ENCODE data around the gene PGM2.

- no peak for TF ChIP-seq HNF4G (IDR thresholded peaks at IDR 0.05)
- TF ChIP-seq, protein P1, sequence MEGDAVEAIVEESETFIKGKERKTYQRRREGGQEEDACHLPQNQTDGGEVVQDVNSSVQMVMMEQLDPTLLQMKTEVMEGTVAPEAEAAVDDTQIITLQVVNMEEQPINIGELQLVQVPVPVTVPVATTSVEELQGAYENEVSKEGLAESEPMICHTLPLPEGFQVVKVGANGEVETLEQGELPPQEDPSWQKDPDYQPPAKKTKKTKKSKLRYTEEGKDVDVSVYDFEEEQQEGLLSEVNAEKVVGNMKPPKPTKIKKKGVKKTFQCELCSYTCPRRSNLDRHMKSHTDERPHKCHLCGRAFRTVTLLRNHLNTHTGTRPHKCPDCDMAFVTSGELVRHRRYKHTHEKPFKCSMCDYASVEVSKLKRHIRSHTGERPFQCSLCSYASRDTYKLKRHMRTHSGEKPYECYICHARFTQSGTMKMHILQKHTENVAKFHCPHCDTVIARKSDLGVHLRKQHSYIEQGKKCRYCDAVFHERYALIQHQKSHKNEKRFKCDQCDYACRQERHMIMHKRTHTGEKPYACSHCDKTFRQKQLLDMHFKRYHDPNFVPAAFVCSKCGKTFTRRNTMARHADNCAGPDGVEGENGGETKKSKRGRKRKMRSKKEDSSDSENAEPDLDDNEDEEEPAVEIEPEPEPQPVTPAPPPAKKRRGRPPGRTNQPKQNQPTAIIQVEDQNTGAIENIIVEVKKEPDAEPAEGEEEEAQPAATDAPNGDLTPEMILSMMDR (IDR thresholded peaks at IDR 0.05; ENCODE audit: low read depth, low read length, missing input control) = no peak
- TF ChIP-seq RAD21 (IDR thresholded peaks at IDR 0.05) = no peak
- TF ChIP-seq JUND (IDR thresholded peaks at IDR 0.05) = no peak
- no peak for TF ChIP-seq REST (IDR thresholded peaks at IDR 0.05)
- TF ChIP-seq NR2F2 (IDR thresholded peaks at IDR 0.05) = no peak
- TF ChIP-seq SP1 (IDR thresholded peaks at IDR 0.05) = no peak
- TF ChIP-seq EGR1 (IDR thresholded peaks at IDR 0.05; ENCODE audit: low read depth in 2 of 2) = no peak
- no peak for TF ChIP-seq TAF1 (conservative IDR thresholded peaks at IDR 0.05)
- TF ChIP-seq YY1 (IDR thresholded peaks at IDR 0.05) = no peak
- no peak for TF ChIP-seq GABPA (IDR thresholded peaks at IDR 0.05 in 1 of 2, conservative IDR thresholded peaks at IDR 0.05 in 1 of 2)
Observed at GRCh38 chr4:37836274-37836673, 9.8 kb downstream of the PGM2 start.

All from liver (tissue), 3 donors.